ENCODE results near the gene MON2.

DNA sequence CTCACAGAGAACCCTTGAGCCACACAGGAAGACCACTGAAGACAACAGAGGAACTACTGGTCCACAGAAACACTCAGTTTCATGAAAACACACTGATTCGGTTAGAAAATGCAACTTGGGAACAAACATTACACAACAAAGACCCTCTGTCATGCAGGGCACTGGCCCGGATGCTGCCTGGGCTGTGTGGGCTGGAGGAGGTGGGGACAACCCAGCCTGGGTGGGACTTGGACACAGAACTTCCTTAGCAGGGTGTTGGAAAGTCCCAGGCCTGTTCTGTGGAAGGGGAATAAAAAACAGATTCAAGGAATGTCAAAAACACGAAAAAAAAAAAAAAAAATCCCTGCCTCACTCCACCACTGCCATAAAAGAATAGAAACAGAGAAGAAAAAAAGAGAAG lies 181.0 kb downstream of the MON2 start:
- TF ChIP-seq, protein P1, sequence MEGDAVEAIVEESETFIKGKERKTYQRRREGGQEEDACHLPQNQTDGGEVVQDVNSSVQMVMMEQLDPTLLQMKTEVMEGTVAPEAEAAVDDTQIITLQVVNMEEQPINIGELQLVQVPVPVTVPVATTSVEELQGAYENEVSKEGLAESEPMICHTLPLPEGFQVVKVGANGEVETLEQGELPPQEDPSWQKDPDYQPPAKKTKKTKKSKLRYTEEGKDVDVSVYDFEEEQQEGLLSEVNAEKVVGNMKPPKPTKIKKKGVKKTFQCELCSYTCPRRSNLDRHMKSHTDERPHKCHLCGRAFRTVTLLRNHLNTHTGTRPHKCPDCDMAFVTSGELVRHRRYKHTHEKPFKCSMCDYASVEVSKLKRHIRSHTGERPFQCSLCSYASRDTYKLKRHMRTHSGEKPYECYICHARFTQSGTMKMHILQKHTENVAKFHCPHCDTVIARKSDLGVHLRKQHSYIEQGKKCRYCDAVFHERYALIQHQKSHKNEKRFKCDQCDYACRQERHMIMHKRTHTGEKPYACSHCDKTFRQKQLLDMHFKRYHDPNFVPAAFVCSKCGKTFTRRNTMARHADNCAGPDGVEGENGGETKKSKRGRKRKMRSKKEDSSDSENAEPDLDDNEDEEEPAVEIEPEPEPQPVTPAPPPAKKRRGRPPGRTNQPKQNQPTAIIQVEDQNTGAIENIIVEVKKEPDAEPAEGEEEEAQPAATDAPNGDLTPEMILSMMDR (IDR thresholded peaks at IDR 0.05), result no peak
- TF ChIP-seq POLR2A (IDR thresholded peaks at IDR 0.05), result no peak

All from lower leg skin (tissue), 3 donors.